AG04450 (cell line): ENCODE measurements around the gene POLR1C. TPM values are rescaled to one million over a fixed set of nuclear protein-coding genes. Genes with fewer than 3 reads are reported as not detected.
"Not testable (repeated sequence)": the region's sequence is repeated elsewhere in the genome, so short reads cannot be mapped to it uniquely, and the experiment has no call there.

Experiments used
- CTCF ChIA-PET: fragments of 300-600, 350-600 bp; formaldehyde crosslinking; extraction: SDS; loops from one replicate; lab custom pipeline; 2022; ENCODE audit warnings: antibody characterized with exemption, inconsistent platforms; lab: Charles Lee
- POLR2A ChIA-PET: fragments of 350-600 bp; formaldehyde crosslinking; extraction: SDS; loops from one replicate; lab custom pipeline; 2021; ENCODE audit warnings: antibody characterized with exemption, inconsistent platforms; lab: Yijun Ruan, JAX
- DNase-seq: peaks from one replicate; pipeline ENCODE4 v3.0.0-alpha.2; 2011; ENCODE audit warnings: low read depth, low spot score
- H3K27ac ChIP-seq: one replicate; pipeline ENCODE4 v1.5.1; 2012; ENCODE audit warnings: low read depth, low read length, control low read depth
- H3K27me3 ChIP-seq: one replicate; pipeline ENCODE4 v1.6.0; 2012; ENCODE audit warnings: low read length; ENCODE audit not compliant: control insufficient read depth, insufficient read depth
- H3K4me3 ChIP-seq: 2 replicates; pipeline ENCODE4 v1.5.1; 2011; ENCODE audit warnings: mild to moderate bottlenecking, low read depth, low read length, control low read depth
- H3K9me3 ChIP-seq: 2 replicates; pipeline ENCODE4 v1.5.1; 2012; ENCODE audit warnings: low read length; ENCODE audit not compliant: control insufficient read depth, insufficient read depth
- CTCF ChIP-seq: IDR thresholded peaks from 2 replicates; pipeline ENCODE4 v1.5.1; 2011; ENCODE audit warnings: low read depth, low read length, control low read depth, inconsistent platforms
- polyA plus RNA-seq: library from polyadenylated mRNA; depleted of rRNA; stranded (reverse); fragments of >200 nt; gene quantifications from 2 replicates; pipeline ENCODE4 v1.2.3, GENCODE V29; 2011; rRNA removed
- small RNA-seq: library from RNA; depleted of rRNA; stranded (forward); fragments of <200 nt; gene quantifications from one replicate; pipeline ENCODE3, GENCODE V24; 2012; ENCODE audit warnings: low read depth; ENCODE audit not compliant: insufficient read length

The POLR1C gene
- polyA plus RNA-seq, 1 experiment = 48.1 TPM

- H3K4me3 ChIP-seq = no peak overlapping the region
- ChIA-PET POLR2A (interaction anchor here (1.1 kb wide), 1 partner anchor 29 kb away, joined by 3 read pairs; the partner anchor contains the start of genes POLH and XPO5), CTCF (interaction anchor here (0.6 kb wide), 1 partner anchor 9 kb away, joined by 6 read pairs; no protein-coding TSS in a partner anchor)
- no peak overlapping the region for H3K27ac ChIP-seq
- no peaks in the 10 kb centered on the region for H3K9me3 ChIP-seq
- no peak for TF ChIP-seq CTCF
- DNase-seq = no peak
- no peaks in the 10 kb centered on the region for H3K27me3 ChIP-seq
Observed at GRCh38 chr6:43547222-43547621, 30.3 kb downstream of the POLR1C start.

GRCh38 chr6:43557620-43558019, 40.7 kb downstream of the POLR1C start:
- DNase-seq, H3K9me3 ChIP-seq, H3K4me3 ChIP-seq, H3K27me3 ChIP-seq, H3K27ac ChIP-seq, POLR2A ChIA-PET: not testable (repeated sequence)
- CTCF ChIA-PET = interaction anchor here (0.6 kb wide), 1 partner anchor 269 kb away, joined by 3 read pairs; no protein-coding TSS in a partner anchor

DNA sequence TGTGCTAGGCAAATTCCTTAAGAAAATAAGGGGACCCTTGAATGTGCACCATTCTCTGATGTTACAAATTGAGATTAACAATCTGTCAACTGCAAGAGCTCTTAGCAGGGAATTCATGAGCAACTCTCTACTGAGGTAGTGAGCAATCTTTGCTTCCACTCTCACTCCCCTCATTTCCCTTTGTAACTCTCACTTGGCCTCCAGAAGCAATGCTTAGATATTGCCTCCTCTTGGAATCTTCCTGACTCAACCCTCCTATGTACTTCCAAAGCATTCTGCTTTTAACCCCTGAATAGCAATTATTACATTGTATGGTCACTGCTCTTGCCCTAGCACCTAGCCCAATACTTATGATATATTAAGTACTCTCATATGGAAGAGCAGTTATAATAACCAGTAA, 42.4 kb downstream of the POLR1C start:
- ChIA-PET CTCF (no interaction called here), POLR2A (no interaction called here)
- TF ChIP-seq CTCF = no peak

DNA sequence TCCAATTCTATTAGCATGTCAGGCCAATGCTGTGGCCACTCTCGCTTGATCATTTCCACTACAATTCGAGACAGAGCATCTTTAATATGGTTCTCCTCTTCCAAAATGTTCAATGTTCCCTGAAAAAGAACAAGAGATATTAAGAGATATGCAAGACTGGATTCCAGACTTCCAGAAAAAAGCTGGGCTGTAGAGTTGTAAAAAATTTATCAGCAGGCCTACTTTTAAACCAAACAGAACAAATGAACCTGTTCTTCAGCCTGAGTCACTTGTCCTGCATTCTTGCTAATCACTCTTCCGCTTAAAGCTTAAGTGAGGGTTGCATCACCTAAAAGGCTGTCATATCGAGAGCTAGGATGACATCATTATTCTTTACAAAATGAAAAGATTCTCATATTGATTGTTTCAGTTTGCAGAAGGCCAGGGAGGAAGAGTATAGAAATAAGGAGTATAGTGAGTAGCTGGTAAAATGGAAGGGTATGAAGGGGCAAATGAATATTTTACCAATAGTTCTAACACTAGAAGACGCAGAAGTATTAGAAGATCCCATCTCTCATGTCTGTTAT, 54.1 kb downstream of the POLR1C start:
- Histone ChIP-seq H3K9me3 (no peaks in the 10 kb centered on the region; the same call in 1 of the 2 replicates), H3K27me3 (no peaks in the 10 kb centered on the region), H3K4me3 (no peak overlapping the region), H3K27ac (no peak overlapping the region)
- ChIA-PET CTCF (interaction anchor here (0.5 to 1.0 kb wide), 2 partner anchors 14 to 508 kb away, joined by 3 read pairs; no protein-coding TSS in a partner anchor), POLR2A (interaction anchor here (0.7 to 0.8 kb wide), 2 partner anchors 8 to 419 kb away, joined by 3 to 4 read pairs; no protein-coding TSS in a partner anchor)
- no peak for TF ChIP-seq CTCF
- DNase-seq = no peak

More for the DNA sequence above, 42.4 kb downstream of the POLR1C start:
- DNase-seq = no peak
- no peaks in the 10 kb centered on the region for H3K9me3 ChIP-seq
- H3K27me3 ChIP-seq = no peaks in the 10 kb centered on the region
- no peak overlapping the region for H3K27ac ChIP-seq
- H3K4me3 ChIP-seq = no peak overlapping the region

Small RNAs within 50 kb of the gene (small RNA-seq; reads per million reads assigned to genes)
- gene RF00426 (not detected), gene RNU6-1113P (not detected)

Other genes with a start within 250 kb of the POLR1C start
- not detected in 2 replicates for gene SLC22A7, start 218.8 kb upstream of the POLR1C start, polyA plus RNA-seq
- not detected in 2 replicates for gene CRIP3, start 208.3 kb upstream of the POLR1C start, polyA plus RNA-seq
- gene ZNF318, start 147.4 kb upstream of the POLR1C start, polyA plus RNA-seq = 12.5 and 14.9 TPM in 2 replicates
- gene ABCC10, start 89.5 kb upstream of the POLR1C start, polyA plus RNA-seq = 10.6 and 12.0 TPM in 2 replicates
- gene DLK2, start 61.5 kb upstream of the POLR1C start, polyA plus RNA-seq = 0.62 and 0.86 TPM in 2 replicates
- gene TJAP1, start 39.5 kb upstream of the POLR1C start, polyA plus RNA-seq = 18.4 and 20.4 TPM in 2 replicates
- 0.14 and 0.16 TPM in 2 replicates for gene LRRC73, start 6.7 kb upstream of the POLR1C start, polyA plus RNA-seq
- 241 and 262 TPM in 2 replicates for gene YIPF3, start 163 bp upstream of the POLR1C start, polyA plus RNA-seq
- gene XPO5, start 58.9 kb downstream of the POLR1C start, polyA plus RNA-seq = 28.4 and 31.5 TPM in 2 replicates
- 22.1 and 26.6 TPM in 2 replicates for gene POLH, start 59.1 kb downstream of the POLR1C start, polyA plus RNA-seq
- 60.8 and 72.5 TPM in 2 replicates for gene GTPBP2, start 112.2 kb downstream of the POLR1C start, polyA plus RNA-seq
- 37.1 and 39.3 TPM in 2 replicates for gene MAD2L1BP, start 118.8 kb downstream of the POLR1C start, polyA plus RNA-seq
- gene RSPH9, start 127.9 kb downstream of the POLR1C start, polyA plus RNA-seq = 0.37 and 0.51 TPM in 2 replicates
- gene MRPS18A, start 170.7 kb downstream of the POLR1C start, polyA plus RNA-seq = 41.0 and 59.7 TPM in 2 replicates